ENCODE measurements around the gene SCNN1G. TPM values are rescaled to one million over a fixed set of nuclear protein-coding genes. Genes with fewer than 3 reads are reported as not detected.

Gene SCNN1G
- total RNA-seq, 1 experiment from 2014 or later, result not detected

- ChIA-PET POLR2A (no interaction called here), CTCF (interaction anchor here (1.7 kb wide), 1 partner anchor 271 kb away, joined by 4 read pairs; no protein-coding TSS in a partner anchor), RAD21 (ENCODE audit: low non-redundant PET in 1 of 2, low total read pairs in 2 of 2, uncharacterized antibody in 2 of 2, unreplicated experiment in 2 of 2) (no interaction called here)
- no peak overlapping the region for H2AFZ ChIP-seq (ENCODE audit: low read depth, low read length, poor library complexity, severe bottlenecking)
- no peak overlapping the region for H3K27ac ChIP-seq (ENCODE audit: low read depth, low read length)
- no peak for DNase-seq (ENCODE audit: low read depth, low spot score)
- BruUV-seq (replicated peaks), result no TSS peak
- intact Hi-C loops (cut with micrococcal nuclease), result no loop called here
- no peaks in the 10 kb centered on the region for H3K9me3 ChIP-seq (ENCODE audit: control insufficient read depth in 1 of 2, insufficient read depth in 1 of 2, low read depth in 1 of 2, low read length in 2 of 2)
- H3K9ac ChIP-seq (ENCODE audit: low read length), result no peak overlapping the region
- no peak overlapping the region for H3K4me3 ChIP-seq (replicated peaks in 1 of 2; ENCODE audit: low read depth in 1 of 2, low read length in 2 of 2)
- no peaks in the 10 kb centered on the region for H3K4me1 ChIP-seq (ENCODE audit: control insufficient read depth in 1 of 2, insufficient read depth in 2 of 2, low read length in 2 of 2)
- ATAC-seq, result no peak
- peaks cover 6% of the 10 kb centered on the region; the same call in 1 of the 2 replicates for H3K27me3 ChIP-seq (ENCODE audit: insufficient read depth, low read length)
- no peaks in the 10 kb centered on the region for H3K9me2 ChIP-seq (ENCODE audit: insufficient read depth)
- H4K20me1 ChIP-seq (ENCODE audit: insufficient read depth), result no peaks in the 10 kb centered on the region
- H3K4me2 ChIP-seq (ENCODE audit: low read length), result no peak overlapping the region
- TF ChIP-seq ELF1 (IDR thresholded peaks at IDR 0.05; ENCODE audit: borderline replicate concordance, low read depth), result no peak
- TF ChIP-seq REST (IDR thresholded peaks at IDR 0.05; ENCODE audit: low read depth), result no peak
- TF ChIP-seq SP1 (IDR thresholded peaks at IDR 0.05; ENCODE audit: low read depth), result no peak
- TF ChIP-seq CTCF (IDR thresholded peaks at IDR 0.05 in 2 of 3, conservative IDR thresholded peaks at IDR 0.05 in 1 of 3; ENCODE audit: borderline replicate concordance in 1 of 3, insufficient read depth in 1 of 3, low read depth in 2 of 3, low read length in 2 of 3), result no peak
- H3K79me2 ChIP-seq (ENCODE audit: insufficient read depth, low read length), result no peaks in the 10 kb centered on the region
- H3K36me3 ChIP-seq (ENCODE audit: control insufficient read depth in 1 of 2, insufficient read depth in 2 of 2, low read length in 2 of 2), result no peaks in the 10 kb centered on the region
Observed at GRCh38 chr16:23164736-23165135, 17.8 kb upstream of the SCNN1G start.

Data from HCT116 (cell line).